GM18526 (cell line): ENCODE data around the gene MRPL22.

Source experiments
- POLR2A ChIP-seq: IDR thresholded peaks from 3 replicates; pipeline ENCODE4 v1.6.1; 2011; ENCODE audit not compliant: insufficient read length; ENCODE audit errors: extremely low read depth

The MRPL22 gene

GRCh38 chr5:154937186-154937717 is 3.6 kb upstream of the MRPL22 start:
- TF ChIP-seq POLR2A, result no peak

- TF ChIP-seq POLR2A, result peak; percentile 77
These were observed 3.0 kb upstream of the MRPL22 start, which contains the start of gene GEMIN5 for GRCh38 chr5:154937718-154938466. GEMIN5 (minus strand) TSS chr5:154938211; CDS start chr5:154938133, 78 bp downstream.

GRCh38 chr5:154940375-154940771 is 500 bp upstream of the MRPL22 start:
- TF ChIP-seq POLR2A, result no peak

- no peak for TF ChIP-seq POLR2A
These were observed 2.7 kb downstream of the MRPL22 start for GRCh38 chr5:154943527-154943926.

- TF ChIP-seq POLR2A, result no peak
These were observed 3.8 kb downstream of the MRPL22 start for GRCh38 chr5:154944716-154945115.

- TF ChIP-seq POLR2A, result no peak
These were observed 4.9 kb downstream of the MRPL22 start for GRCh38 chr5:154945695-154946301.

GRCh38 chr5:154947778-154948177 is 6.9 kb downstream of the MRPL22 start:
- TF ChIP-seq POLR2A, result no peak

- no peak for TF ChIP-seq POLR2A
These were observed 7.4 kb downstream of the MRPL22 start for GRCh38 chr5:154948313-154948712.

- TF ChIP-seq POLR2A, result no peak
These were observed 8.9 kb downstream of the MRPL22 start for GRCh38 chr5:154949781-154950180.

- TF ChIP-seq POLR2A, result no peak
These were observed 15.8 kb downstream of the MRPL22 start for GRCh38 chr5:154956712-154957111.

- no peak for TF ChIP-seq POLR2A
These were observed 21.6 kb downstream of the MRPL22 start for GRCh38 chr5:154962494-154962893.

- TF ChIP-seq POLR2A, result no peak
These were observed 25.4 kb downstream of the MRPL22 start for GRCh38 chr5:154966081-154966841.

GRCh38 chr5:154966874-154967273 is 26.0 kb downstream of the MRPL22 start:
- no peak for TF ChIP-seq POLR2A

GRCh38 chr5:154967421-154968024 is 26.6 kb downstream of the MRPL22 start:
- TF ChIP-seq POLR2A, result no peak

- TF ChIP-seq POLR2A, result no peak
These were observed 28.1 kb downstream of the MRPL22 start for GRCh38 chr5:154968953-154969352.
